ENCODE results near the gene OR3A2. TPM values are rescaled to one million over a fixed set of nuclear protein-coding genes. Genes with fewer than 3 reads are reported as not detected.
"Not testable (repeated sequence)": the region's sequence is repeated elsewhere in the genome, so short reads cannot be mapped to it uniquely, and the experiment has no call there.

OR3A2 gene
- total and polyA plus RNA-seq, 9 of the 15 experiments (the other 6 are each of a cell fraction or from before 2014, with no cell fraction given): not detected

DNA sequence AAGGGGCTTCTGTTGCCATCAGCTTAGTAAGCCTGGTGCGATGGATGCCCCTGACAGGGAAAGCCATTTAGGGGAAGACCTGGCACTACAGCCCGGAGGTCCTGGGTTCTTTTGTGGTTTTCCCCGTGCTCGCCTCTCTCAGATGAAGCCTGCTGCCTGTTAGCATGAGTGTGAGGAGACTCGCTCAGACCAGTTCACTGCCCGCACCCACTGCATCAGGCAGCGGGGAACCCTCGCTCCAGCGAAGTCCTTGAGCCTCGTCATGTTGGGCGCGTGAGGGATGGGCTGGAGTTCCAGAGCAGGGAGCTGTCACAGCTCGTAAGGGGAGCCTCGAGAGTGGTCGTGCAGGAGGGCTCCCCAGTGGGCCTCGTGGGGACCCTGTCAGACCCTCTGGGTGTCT lies 26.1 kb upstream of the OR3A2 start:
- in situ Hi-C loops (cut with MboI); H4K20me1 ChIP-seq (replicated peaks; ENCODE audit: control insufficient read depth, insufficient read depth, low read length); H3K79me2 ChIP-seq (ENCODE audit: control insufficient read depth, insufficient read depth, low read length); BruUV-seq (replicated peaks); H3K9ac ChIP-seq (ENCODE audit: insufficient read depth in 1 of 2, low read depth in 2 of 2, low read length in 2 of 2); DNase-seq (ENCODE audit: extremely low read depth in 1 of 4, low spot score in 3 of 4); intact Hi-C loops (cut with micrococcal nuclease); CTCF ChIA-PET (ENCODE audit: low intra/inter-chr PET ratio); H3K27ac ChIP-seq (ENCODE audit: extremely low read depth, low read depth, low read length); POLR2A ChIA-PET; H3K4me3 ChIP-seq; H3K9me3 ChIP-seq (replicated peaks; ENCODE audit: control insufficient read depth, insufficient read depth, low read depth, low read length); H3K27me3 ChIP-seq (ENCODE audit: control insufficient read depth in 2 of 2, insufficient read depth in 2 of 2, low read length in 2 of 2); H3K4me1 ChIP-seq (replicated peaks in 1 of 2; ENCODE audit: control insufficient read depth in 2 of 2, insufficient read depth in 2 of 2, low read length in 2 of 2); ATAC-seq; H2AFZ ChIP-seq (ENCODE audit: low read depth, low read length); FAIRE-seq; H3K9me1 ChIP-seq (ENCODE audit: control insufficient read depth, insufficient read depth, low read length); H3K4me2 ChIP-seq (ENCODE audit: insufficient read depth, low read length); H3K36me3 ChIP-seq (ENCODE audit: control insufficient read depth, insufficient read depth, low read length): not testable (repeated sequence)
- WGBS (ENCODE audit: insufficient coverage, low coverage, missing lambda C conversion rate): no CpG with 5 or more reads among the region's 16 CpGs

GRCh38 chr17:3411070-3411469 lies 25.0 kb upstream of the OR3A2 start, which contains the start of gene OR3A3:
Gene OR3A3, plus strand, starts transcription at chr17:3411370.
- Histone ChIP-seq H3K4me3 (no peak within 1 kb of the TSS), H3K79me2 (ENCODE audit: control insufficient read depth, insufficient read depth, low read length) (no peaks in the 10 kb centered on the region), H3K36me3 (ENCODE audit: control insufficient read depth, insufficient read depth, low read length) (no peaks in the 10 kb centered on the region), H2AFZ (ENCODE audit: low read depth, low read length) (no peak within 1 kb of the TSS), H4K20me1 (replicated peaks; ENCODE audit: control insufficient read depth, insufficient read depth, low read length) (no peaks in the 10 kb centered on the region), H3K4me1 (replicated peaks in 1 of 2; ENCODE audit: control insufficient read depth in 2 of 2, insufficient read depth in 2 of 2, low read length in 2 of 2) (no peaks in the 10 kb centered on the region), H3K9me3 (replicated peaks; ENCODE audit: control insufficient read depth, insufficient read depth, low read depth, low read length) (no peaks in the 10 kb centered on the region), H3K9ac (ENCODE audit: insufficient read depth in 1 of 2, low read depth in 2 of 2, low read length in 2 of 2) (no peak within 1 kb of the TSS), H3K27ac (ENCODE audit: extremely low read depth, low read depth, low read length) (no peak within 1 kb of the TSS), H3K9me1 (ENCODE audit: control insufficient read depth, insufficient read depth, low read length) (no peaks in the 10 kb centered on the region), H3K27me3 (ENCODE audit: control insufficient read depth in 2 of 2, insufficient read depth in 2 of 2, low read length in 2 of 2) (no peaks in the 10 kb centered on the region), H3K4me2 (ENCODE audit: insufficient read depth, low read length) (no peak within 1 kb of the TSS)
- DNase-seq (ENCODE audit: extremely low read depth in 1 of 4, low spot score in 3 of 4): no peak
- ATAC-seq: no peak
- WGBS (ENCODE audit: insufficient coverage, low coverage, missing lambda C conversion rate): 0% methylated on average over 3 of the region's 3 CpGs
- FAIRE-seq: no peak
- POLR2A ChIA-PET: no interaction called here
- intact Hi-C loops (cut with micrococcal nuclease) (no loop called here), in situ Hi-C loops (cut with MboI) (no loop called here)
- CTCF ChIA-PET (ENCODE audit: low intra/inter-chr PET ratio): no interaction called here
- BruUV-seq (replicated peaks): no TSS peak
- TF ChIP-seq MGA (IDR thresholded peaks at IDR 0.05) (no peak), HDAC6 (IDR thresholded peaks at IDR 0.05; ENCODE audit: low read depth, low read length) (no peak), ZNF655 (CRISPR knock-in tag; IDR thresholded peaks at IDR 0.05) (no peak)
